Left renal pelvis (tissue), 4 donors: Measurements from ENCODE around the gene SH3YL1. TPM values are rescaled to one million over a fixed set of nuclear protein-coding genes. Genes with fewer than 3 reads are reported as not detected.

Experiments used
- DNase-seq, 4 donors: peaks; one replicate each; pipeline ENCODE4 v3.0.0-alpha.2; 2013; ENCODE audit warnings: low read depth in 4 of 4, low spot score in 3 of 4
- polyA plus RNA-seq, 4 donors: library from polyadenylated mRNA; unstranded; fragments of 120-200 nt; gene quantifications; one replicate each; pipeline ENCODE4 v1.2.1, GENCODE V29; 2013; ENCODE audit not compliant: insufficient read length in 4 of 4

Gene SH3YL1
- polyA plus RNA-seq = 100 to 1,000 TPM in 3 of 4 donors, 10 to 100 TPM in 1; 47.7 to 124 (median 108) TPM

- no peak for DNase-seq
These were observed at the start of gene SH3YL1 for GRCh38 chr2:263774-264492. Gene SH3YL1, minus strand, starts transcription at chr2:264032. Its CDS starts 48 bp downstream, at chr2:263984.

- no peak for DNase-seq
These were observed 47.2 kb upstream of the SH3YL1 start for GRCh38 chr2:310994-311393.

GRCh38 chr2:309954-310510 is 46.2 kb upstream of the SH3YL1 start:
- no peak for DNase-seq

- no peak for DNase-seq
These were observed 45.5 kb upstream of the SH3YL1 start for GRCh38 chr2:309148-309953.

GRCh38 chr2:305366-305765 is 41.5 kb upstream of the SH3YL1 start:
- no peak for DNase-seq

- no peak for DNase-seq
These were observed 32.5 kb upstream of the SH3YL1 start for GRCh38 chr2:296354-296753.

- no peak for DNase-seq
These were observed 31.3 kb upstream of the SH3YL1 start for GRCh38 chr2:295090-295489.

GRCh38 chr2:290090-290722 is 26.4 kb upstream of the SH3YL1 start:
- DNase-seq = peak in 2 of 4 donors; percentile 51 to 59

- DNase-seq = no peak
These were observed 25.7 kb upstream of the SH3YL1 start for GRCh38 chr2:289362-290089.

- DNase-seq = no peak
These were observed 25.0 kb upstream of the SH3YL1 start for GRCh38 chr2:288758-289361.

GRCh38 chr2:287911-288757 is 24.3 kb upstream of the SH3YL1 start, which contains the start of gene ALKAL2:
Gene ALKAL2, minus strand, starts transcription at chr2:288091. Its CDS starts 256 bp downstream, at chr2:287835.
- DNase-seq = no peak

- no peak for DNase-seq
These were observed 23.6 kb upstream of the SH3YL1 start for GRCh38 chr2:287471-287885.

- DNase-seq = no peak
These were observed 23.1 kb upstream of the SH3YL1 start for GRCh38 chr2:286774-287392.

- no peak for DNase-seq
These were observed 22.2 kb upstream of the SH3YL1 start for GRCh38 chr2:286035-286434.

- no peak for DNase-seq
These were observed 21.7 kb upstream of the SH3YL1 start for GRCh38 chr2:285531-285930.

GRCh38 chr2:284896-285492 is 21.2 kb upstream of the SH3YL1 start:
- no peak for DNase-seq

GRCh38 chr2:283996-284794 is 20.4 kb upstream of the SH3YL1 start:
- no peak for DNase-seq
